Measurements from ENCODE around the gene C1QTNF3. TPM values are rescaled to one million over a fixed set of nuclear protein-coding genes. Genes with fewer than 3 reads are reported as not detected.

C1QTNF3 gene
- total RNA-seq, 1 donor from 2014 or later = 1.1 TPM

DNA sequence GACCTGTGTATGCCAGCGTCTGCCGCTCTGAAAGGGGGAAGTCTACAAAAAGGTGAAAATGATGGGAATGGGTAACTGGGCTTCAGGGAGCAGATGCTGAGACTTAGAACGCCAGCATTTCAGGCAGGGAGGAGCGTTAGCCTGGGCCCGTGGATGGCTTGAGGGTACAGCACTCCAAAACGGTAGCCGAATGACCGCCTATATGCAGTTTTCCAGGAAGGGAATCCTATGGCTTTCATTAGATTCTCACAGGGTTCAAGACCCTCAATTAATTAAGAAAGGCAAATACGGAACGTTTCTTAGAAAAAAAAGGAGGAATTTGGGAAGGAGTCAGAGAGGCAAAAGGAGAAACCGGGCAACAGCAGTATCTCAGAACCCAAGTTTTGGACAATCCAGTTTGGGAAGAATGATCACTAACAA lies 35.8 kb downstream of the C1QTNF3 start:
- DNase-seq = peak; percentile 31
- peak; percentile 35 for ATAC-seq
- intact Hi-C loops (cut with micrococcal nuclease) = no loop called here

DNA sequence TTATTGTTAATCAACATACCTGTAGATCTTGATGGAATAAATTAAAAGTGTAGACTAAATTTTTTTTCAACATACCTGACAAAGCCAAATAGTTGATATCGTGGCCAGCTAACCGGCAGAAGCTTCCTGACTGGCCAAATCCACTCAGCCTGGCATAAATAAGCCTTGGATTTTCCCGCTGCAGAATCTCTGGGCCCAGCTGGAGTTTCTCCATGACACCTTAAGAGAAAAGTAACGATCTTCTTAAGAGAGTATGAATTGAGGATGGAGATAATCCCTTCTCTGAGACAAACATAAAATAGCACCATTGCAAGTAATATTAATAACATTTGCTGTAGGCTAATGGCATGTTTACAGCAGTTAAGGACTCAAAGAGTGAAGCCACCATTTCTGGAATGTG lies 37.3 kb downstream of the C1QTNF3 start:
- ATAC-seq = no peak
- no peak for DNase-seq
- intact Hi-C loops (cut with micrococcal nuclease) = no loop called here

- ATAC-seq = no peak
- intact Hi-C loops (cut with micrococcal nuclease) = no loop called here
These were observed 37.8 kb downstream of the C1QTNF3 start for GRCh38 chr5:34005211-34005610.

DNA sequence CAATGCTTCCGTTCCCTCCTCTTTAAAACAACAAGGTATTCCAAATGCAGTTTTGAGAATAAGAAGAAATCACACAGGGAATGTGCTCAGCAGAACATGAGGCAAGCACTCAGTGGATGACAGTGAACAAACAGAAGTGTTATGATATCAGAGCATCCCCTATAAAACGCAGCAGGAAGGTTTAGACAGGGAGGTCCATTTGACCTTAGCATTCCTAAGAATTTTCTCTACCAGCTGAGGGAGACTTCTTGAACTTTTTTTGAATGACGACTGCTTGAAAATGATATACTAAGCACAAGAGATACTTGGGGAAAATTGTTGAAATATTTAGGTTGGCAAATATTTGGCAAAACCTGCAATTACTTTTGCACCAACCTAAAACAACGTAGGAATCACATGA lies 39.1 kb downstream of the C1QTNF3 start:
- intact Hi-C loops (cut with micrococcal nuclease) = no loop called here
- ATAC-seq (no peak), DNase-seq (no peak)

More at GRCh38 chr5:34005211-34005610, 37.8 kb downstream of the C1QTNF3 start:
- DNase-seq = no peak

- peak; percentile 39 for ATAC-seq
- DNase-seq = no peak
- intact Hi-C loops (cut with micrococcal nuclease) = no loop called here
These were observed 40.2 kb downstream of the C1QTNF3 start for GRCh38 chr5:34002629-34003328.

- DNase-seq = no peak
- intact Hi-C loops (cut with micrococcal nuclease) = no loop called here
- ATAC-seq = no peak
These were observed 41.7 kb downstream of the C1QTNF3 start for GRCh38 chr5:34001241-34001841.

DNA sequence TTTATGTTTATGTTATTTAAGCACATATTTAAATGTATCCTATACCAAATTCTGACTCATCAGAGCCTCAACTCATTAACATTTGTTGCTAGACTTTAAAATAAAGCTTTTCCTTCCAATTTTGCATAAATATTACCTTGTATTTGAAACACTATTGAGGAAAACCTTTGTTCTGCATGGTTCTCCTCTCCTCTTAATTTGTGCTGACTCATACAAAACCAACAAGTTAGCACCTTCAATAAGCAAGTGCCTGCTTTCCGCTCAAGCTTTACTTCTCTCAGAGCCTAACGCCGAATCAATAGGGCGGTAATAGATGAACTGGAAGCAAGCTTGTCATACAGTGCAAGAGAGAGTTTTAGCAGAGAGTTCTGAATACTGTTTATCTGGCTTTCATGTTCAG lies 43.0 kb downstream of the C1QTNF3 start:
- ATAC-seq (no peak), DNase-seq (no peak)
- intact Hi-C loops (cut with micrococcal nuclease) = no loop called here

GRCh38 chr5:33997331-33997983 lies 45.6 kb downstream of the C1QTNF3 start:
- peak; percentile 78 for ATAC-seq
- peak; percentile 38 for DNase-seq
- intact Hi-C loops (cut with micrococcal nuclease) = no loop called here

GRCh38 chr5:33995865-33996264 lies 47.1 kb downstream of the C1QTNF3 start:
- ATAC-seq = no peak
- intact Hi-C loops (cut with micrococcal nuclease) = no loop called here
- no peak for DNase-seq

DNA sequence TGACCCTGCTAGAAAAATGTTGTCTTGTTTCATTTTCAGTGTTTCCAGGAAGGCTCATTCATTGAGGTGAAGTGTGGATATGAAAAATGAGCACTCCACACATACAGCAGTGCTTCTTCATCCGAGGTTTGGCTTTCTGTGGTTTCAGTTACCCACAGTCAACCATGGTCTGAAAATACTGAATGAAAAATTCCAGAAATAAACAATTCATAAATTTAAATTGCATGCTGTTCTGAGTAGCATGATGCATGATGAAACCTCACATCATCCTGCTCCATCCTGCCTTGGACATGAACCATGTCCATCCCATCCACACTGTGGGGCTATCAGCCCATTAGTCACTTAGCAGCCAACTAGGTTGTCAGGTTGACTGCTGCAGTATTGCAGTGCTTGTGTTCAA lies 48.2 kb downstream of the C1QTNF3 start:
- ATAC-seq = no peak
- DNase-seq = no peak
- intact Hi-C loops (cut with micrococcal nuclease) = no loop called here

DNA sequence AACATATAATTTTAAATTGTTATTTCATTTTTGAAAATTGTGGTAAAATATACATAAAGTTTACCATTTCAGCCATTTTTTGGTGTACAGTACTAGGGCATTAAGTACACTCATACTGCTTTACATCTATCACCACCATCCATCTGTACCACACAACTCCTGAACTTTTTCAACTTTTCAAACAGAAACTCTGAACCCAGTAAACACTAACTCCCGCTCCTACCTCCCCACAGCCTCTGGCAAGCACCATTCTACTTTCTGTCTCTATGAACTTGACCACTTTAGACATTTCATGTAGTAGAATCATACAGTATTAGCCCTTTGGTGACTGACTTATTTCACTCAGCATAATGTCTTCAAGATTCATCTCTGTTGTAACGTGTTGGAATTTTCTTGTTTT lies 50.1 kb downstream of the C1QTNF3 start:
- ATAC-seq (no peak), DNase-seq (no peak)
- intact Hi-C loops (cut with micrococcal nuclease) = no loop called here

- ATAC-seq (no peak), DNase-seq (no peak)
- intact Hi-C loops (cut with micrococcal nuclease) = no loop called here
These were observed 57.6 kb downstream of the C1QTNF3 start for GRCh38 chr5:33985447-33985846.

DNA sequence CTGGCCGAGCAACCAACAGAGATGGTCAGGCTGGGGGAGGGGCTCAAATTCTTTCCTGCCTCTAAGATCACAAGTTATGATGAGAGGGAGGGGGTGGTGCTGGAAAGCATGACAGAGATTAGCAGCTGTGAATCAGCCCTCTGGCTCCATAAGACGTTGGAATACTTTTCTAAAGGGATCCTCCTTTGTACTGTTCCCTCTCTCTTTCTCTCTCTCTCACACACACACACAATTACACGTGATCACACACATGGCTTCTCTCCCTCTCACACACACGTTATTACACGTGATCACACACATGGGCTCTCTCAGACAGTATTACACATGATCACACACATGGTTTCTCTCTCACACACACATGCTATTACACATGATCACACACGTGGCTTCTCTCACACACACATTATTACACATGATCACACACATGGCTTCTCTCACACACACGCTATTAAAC lies 58.3 kb downstream of the C1QTNF3 start, which contains the start of gene SLC45A2:
Gene SLC45A2, minus strand, starts transcription at position 23 of the 454 bp plus-strand sequence. CDS start 110 bp downstream, outside the sequence.
- intact Hi-C loops (cut with micrococcal nuclease) = no loop called here
- DNase-seq (no peak), ATAC-seq (no peak)

GRCh38 chr5:33984178-33984577 lies 58.8 kb downstream of the C1QTNF3 start:
- DNase-seq (no peak), ATAC-seq (no peak)
- intact Hi-C loops (cut with micrococcal nuclease) = no loop called here

DNA sequence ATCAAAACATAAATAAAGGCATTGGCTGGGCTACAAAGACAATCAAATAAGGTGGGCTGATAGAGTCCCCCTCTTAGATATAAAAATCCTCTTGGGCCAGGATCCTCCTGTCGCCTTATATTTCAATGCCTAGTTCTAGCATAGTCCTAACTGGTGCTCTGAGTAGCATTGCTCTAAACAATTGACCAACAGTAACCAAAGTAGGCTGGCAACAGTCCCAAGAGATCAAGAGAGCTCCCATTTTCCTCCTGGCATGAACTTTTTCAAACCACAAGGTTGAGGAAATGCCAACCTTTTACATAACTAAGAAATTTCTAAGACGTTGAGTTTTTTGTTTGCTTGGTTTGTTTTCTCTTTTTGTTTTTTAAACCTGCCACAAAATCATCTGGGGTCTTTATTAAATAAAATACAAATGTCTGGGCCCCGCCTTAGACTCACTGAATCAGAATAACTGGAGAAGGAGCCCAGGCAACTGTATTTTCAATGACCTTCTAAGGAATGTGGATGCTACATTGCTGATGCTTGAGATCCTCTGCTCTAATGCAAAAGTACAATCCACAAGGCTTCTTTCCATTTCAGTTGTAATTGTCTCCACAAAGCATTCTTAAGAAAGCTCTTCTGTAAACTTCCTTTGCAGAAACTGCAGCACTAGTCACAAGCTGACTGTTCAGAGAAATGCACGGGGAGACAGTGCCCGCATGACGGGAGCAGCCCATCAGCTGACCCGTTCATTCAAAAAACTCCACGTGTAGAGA lies 61.4 kb downstream of the C1QTNF3 start:
- DNase-seq (no peak), ATAC-seq (no peak)
- intact Hi-C loops (cut with micrococcal nuclease) = no loop called here

DNA sequence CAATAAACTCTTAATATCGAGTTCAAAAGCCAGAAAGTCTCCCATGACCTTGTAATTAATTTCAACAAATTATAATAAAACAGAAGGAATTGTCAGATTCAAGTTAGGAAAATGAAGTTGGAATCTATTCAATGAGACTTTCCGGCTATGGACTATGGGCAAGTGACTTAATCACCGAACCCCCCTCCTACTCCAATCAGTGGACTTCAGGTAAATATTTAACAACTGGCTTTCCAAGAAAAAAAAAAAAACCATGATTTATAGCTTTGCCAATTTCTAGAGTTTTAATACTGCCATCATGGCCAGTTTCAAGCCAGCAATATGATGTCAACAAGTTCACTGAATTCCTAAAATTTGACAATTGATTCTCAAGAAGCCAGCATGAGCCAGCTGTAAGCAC lies 63.0 kb downstream of the C1QTNF3 start:
- ATAC-seq = no peak
- intact Hi-C loops (cut with micrococcal nuclease) = no loop called here
- DNase-seq = no peak

DNA sequence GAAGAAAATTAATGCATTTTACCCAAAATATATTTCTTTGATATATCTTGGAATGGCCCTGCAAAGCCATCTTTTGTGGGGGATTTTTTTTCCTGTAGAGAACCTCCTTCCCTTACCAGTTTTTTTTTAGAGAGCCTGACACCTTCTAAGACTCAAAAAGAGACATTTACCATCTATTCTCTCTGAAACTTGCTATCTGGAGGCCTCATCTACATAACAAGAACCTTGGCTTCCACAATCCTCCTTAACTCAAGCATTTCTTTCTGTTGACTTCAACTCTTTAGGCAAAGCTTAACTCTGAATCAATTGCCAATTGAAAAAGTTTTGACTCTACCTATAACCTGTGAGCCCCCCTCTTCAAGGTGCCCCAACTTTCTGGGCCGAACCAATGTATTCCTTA lies 64.7 kb downstream of the C1QTNF3 start:
- no peak for ATAC-seq
- intact Hi-C loops (cut with micrococcal nuclease) = loop anchor here (10.0 kb wide), 1 partner anchor 544 kb away; no protein-coding TSS in a partner anchor
- no peak for DNase-seq

DNA sequence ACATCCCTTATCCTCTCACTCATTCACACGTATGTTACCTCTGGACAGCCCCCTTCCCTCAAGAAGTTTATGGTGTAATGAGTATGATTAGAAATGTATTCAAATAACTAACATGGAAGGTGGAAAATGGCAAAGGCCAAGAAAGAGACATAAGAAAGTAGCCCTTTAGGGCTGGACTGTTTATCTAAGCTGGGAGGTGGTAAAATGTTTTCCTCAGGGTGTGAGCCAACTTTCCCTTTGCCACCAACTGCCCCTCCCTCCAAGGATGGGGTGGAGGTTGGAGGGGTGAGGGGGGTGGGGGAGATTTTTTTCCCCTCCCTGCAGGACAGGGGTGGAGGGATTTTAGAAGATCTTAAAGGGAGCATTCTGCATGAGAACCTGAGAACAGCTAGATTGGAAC lies 66.7 kb downstream of the C1QTNF3 start:
- intact Hi-C loops (cut with micrococcal nuclease) = loop anchor here (10.0 kb wide), 1 partner anchor 542 kb away; no protein-coding TSS in a partner anchor
- DNase-seq = no peak
- ATAC-seq = no peak

DNA sequence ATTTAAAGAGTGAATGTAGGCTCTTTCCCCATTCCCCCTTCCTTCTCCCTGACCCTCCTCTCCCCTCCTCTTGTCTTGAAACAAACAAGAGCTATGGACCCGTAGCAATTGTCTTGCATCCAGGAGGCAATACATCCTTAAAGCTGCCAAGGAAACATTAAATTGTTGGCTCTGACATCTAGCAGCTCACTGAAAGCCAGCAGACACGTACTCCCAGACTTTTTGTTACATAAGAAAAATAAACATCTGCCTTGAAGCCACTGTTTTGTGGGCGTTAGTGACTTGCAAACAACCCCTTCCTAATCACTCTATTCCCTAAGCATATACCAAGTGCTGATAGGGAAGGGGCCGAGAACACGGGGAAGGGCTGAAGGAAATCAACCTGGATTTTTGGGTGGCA lies 67.2 kb downstream of the C1QTNF3 start:
- ATAC-seq (peak; percentile 15), DNase-seq (no peak)
- intact Hi-C loops (cut with micrococcal nuclease) = loop anchor here (10.0 kb wide), 1 partner anchor 541 kb away; no protein-coding TSS in a partner anchor
